ENCODE data around the gene LAG3. TPM values are rescaled to one million over a fixed set of nuclear protein-coding genes. Genes with fewer than 3 reads are reported as not detected.
"Not testable (repeated sequence)": the region's sequence is repeated elsewhere in the genome, so short reads cannot be mapped to it uniquely, and the experiment has no call there.

LAG3 gene
- total and polyA plus RNA-seq, 10 of the 15 experiments (the other 5 are each of a cell fraction or from before 2014, with no cell fraction given) = 0.52 to 4.2 (median 1.0) TPM; not detected in 1

DNA sequence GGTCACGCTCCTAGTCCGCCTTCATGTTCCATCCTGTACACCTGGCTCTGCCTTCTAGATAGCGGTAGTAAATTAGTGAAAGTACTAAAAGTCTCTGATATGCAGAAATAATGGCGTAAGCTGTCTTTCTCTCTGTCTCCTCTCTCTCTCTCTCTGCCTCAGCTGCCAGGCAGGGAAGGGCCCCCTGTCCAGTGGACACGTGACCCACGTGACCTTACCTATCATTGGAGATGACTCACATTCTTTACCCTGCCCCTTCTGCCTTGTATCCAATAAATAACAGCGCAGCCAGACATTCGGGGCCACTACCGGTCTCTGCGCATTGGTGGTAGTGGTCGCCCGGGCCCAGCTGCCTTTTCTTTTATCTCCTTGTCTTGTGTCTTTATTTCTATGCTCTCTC lies 30.2 kb upstream of the LAG3 start:
- intact Hi-C loops (cut with micrococcal nuclease; ENCODE audit: unreplicated experiment); H3K36me3 ChIP-seq (ENCODE audit: control insufficient read depth in 2 of 2, insufficient read depth in 2 of 2, low read length in 1 of 2); CTCF ChIA-PET; RAD21 ChIA-PET (ENCODE audit: unreplicated experiment); H3K9me3 ChIP-seq (replicated peaks; ENCODE audit: control insufficient read depth, insufficient read depth, low read length); H3K9ac ChIP-seq (ENCODE audit: control insufficient read depth, insufficient read depth, low read length); H3K4me2 ChIP-seq (ENCODE audit: control insufficient read depth, insufficient read depth); H3K27me3 ChIP-seq (replicated peaks in 1 of 2; ENCODE audit: control insufficient read depth in 2 of 2, insufficient read depth in 2 of 2, low read length in 1 of 2); DNase-seq (ENCODE audit: low read depth, low spot score); in situ Hi-C loops (cut with MboI); POLR2A ChIA-PET; H4K20me1 ChIP-seq (ENCODE audit: control insufficient read depth, insufficient read depth); H2AFZ ChIP-seq (ENCODE audit: control insufficient read depth, low read depth, low read length); FAIRE-seq; H3K79me2 ChIP-seq (ENCODE audit: control insufficient read depth, insufficient read depth, low read length); H3K27ac ChIP-seq (ENCODE audit: control insufficient read depth, insufficient read depth); BruUV-seq (replicated peaks); H3K4me3 ChIP-seq; ATAC-seq: not testable (repeated sequence)
- 88% methylated on average over 12 of the region's 12 CpGs for WGBS (ENCODE audit: insufficient coverage, insufficient replicate concordance, low lambda C conversion rate, missing lambda C conversion rate)
- SMC1A ChIA-PET (ENCODE audit: uncharacterized antibody, unreplicated experiment) = interaction anchor here (0.6 kb wide), 1 partner anchor 79 kb away, joined by 3 read pairs; no protein-coding TSS in a partner anchor
- peaks cover 13% of the 10 kb centered on the region for H3K4me1 ChIP-seq (ENCODE audit: control insufficient read depth, insufficient read depth, low read length)

DNA sequence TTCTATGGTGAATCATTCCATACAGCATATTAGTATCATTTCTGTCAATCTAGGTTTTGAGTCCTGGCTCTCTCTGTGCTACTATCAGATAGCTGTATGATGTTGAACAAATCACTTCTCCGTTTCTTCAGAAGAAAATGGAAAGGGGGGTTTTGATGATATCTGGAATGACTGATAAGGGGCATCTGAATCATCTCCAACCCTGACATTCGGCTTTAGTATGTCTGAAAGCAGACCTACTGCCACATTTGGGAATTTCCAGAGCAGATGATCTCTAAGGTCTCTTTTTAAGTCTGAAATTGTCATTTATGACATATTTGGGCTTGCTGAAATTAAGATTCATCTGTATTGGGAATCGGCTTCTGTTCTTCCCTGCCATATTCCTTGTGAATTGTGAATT lies 29.5 kb upstream of the LAG3 start:
- whole genome bisulfite sequencing (ENCODE audit: insufficient coverage, insufficient replicate concordance, low lambda C conversion rate, missing lambda C conversion rate) = 7% methylated on average over 3 of the region's 3 CpGs
- no peak for DNase-seq (ENCODE audit: low read depth, low spot score)
- in situ Hi-C loops (cut with MboI) = no loop called here
- TF ChIP-seq PAX8 (IDR thresholded peaks at IDR 0.05) = no peak
- no peak for TF ChIP-seq KAT2A (conservative IDR thresholded peaks at IDR 0.05; ENCODE audit: control insufficient read depth, low read depth, low read length)
- no peak for TF ChIP-seq NR2F1 (conservative IDR thresholded peaks at IDR 0.05)
- TF ChIP-seq, protein P1, sequence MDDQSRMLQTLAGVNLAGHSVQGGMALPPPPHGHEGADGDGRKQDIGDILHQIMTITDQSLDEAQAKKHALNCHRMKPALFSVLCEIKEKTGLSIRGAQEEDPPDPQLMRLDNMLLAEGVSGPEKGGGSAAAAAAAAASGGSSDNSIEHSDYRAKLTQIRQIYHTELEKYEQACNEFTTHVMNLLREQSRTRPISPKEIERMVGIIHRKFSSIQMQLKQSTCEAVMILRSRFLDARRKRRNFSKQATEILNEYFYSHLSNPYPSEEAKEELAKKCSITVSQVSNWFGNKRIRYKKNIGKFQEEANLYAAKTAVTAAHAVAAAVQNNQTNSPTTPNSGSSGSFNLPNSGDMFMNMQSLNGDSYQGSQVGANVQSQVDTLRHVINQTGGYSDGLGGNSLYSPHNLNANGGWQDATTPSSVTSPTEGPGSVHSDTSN (IDR thresholded peaks at IDR 0.05; ENCODE audit: insufficient replicate concordance, low read depth, low read length) = no peak
- TF ChIP-seq, protein P2, sequence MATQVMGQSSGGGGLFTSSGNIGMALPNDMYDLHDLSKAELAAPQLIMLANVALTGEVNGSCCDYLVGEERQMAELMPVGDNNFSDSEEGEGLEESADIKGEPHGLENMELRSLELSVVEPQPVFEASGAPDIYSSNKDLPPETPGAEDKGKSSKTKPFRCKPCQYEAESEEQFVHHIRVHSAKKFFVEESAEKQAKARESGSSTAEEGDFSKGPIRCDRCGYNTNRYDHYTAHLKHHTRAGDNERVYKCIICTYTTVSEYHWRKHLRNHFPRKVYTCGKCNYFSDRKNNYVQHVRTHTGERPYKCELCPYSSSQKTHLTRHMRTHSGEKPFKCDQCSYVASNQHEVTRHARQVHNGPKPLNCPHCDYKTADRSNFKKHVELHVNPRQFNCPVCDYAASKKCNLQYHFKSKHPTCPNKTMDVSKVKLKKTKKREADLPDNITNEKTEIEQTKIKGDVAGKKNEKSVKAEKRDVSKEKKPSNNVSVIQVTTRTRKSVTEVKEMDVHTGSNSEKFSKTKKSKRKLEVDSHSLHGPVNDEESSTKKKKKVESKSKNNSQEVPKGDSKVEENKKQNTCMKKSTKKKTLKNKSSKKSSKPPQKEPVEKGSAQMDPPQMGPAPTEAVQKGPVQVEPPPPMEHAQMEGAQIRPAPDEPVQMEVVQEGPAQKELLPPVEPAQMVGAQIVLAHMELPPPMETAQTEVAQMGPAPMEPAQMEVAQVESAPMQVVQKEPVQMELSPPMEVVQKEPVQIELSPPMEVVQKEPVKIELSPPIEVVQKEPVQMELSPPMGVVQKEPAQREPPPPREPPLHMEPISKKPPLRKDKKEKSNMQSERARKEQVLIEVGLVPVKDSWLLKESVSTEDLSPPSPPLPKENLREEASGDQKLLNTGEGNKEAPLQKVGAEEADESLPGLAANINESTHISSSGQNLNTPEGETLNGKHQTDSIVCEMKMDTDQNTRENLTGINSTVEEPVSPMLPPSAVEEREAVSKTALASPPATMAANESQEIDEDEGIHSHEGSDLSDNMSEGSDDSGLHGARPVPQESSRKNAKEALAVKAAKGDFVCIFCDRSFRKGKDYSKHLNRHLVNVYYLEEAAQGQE (IDR thresholded peaks at IDR 0.05; ENCODE audit: low read depth, low read length) = no peak
- TF ChIP-seq, protein P3, sequence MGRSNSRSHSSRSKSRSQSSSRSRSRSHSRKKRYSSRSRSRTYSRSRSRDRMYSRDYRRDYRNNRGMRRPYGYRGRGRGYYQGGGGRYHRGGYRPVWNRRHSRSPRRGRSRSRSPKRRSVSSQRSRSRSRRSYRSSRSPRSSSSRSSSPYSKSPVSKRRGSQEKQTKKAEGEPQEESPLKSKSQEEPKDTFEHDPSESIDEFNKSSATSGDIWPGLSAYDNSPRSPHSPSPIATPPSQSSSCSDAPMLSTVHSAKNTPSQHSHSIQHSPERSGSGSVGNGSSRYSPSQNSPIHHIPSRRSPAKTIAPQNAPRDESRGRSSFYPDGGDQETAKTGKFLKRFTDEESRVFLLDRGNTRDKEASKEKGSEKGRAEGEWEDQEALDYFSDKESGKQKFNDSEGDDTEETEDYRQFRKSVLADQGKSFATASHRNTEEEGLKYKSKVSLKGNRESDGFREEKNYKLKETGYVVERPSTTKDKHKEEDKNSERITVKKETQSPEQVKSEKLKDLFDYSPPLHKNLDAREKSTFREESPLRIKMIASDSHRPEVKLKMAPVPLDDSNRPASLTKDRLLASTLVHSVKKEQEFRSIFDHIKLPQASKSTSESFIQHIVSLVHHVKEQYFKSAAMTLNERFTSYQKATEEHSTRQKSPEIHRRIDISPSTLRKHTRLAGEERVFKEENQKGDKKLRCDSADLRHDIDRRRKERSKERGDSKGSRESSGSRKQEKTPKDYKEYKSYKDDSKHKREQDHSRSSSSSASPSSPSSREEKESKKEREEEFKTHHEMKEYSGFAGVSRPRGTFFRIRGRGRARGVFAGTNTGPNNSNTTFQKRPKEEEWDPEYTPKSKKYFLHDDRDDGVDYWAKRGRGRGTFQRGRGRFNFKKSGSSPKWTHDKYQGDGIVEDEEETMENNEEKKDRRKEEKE (IDR thresholded peaks at IDR 0.05) = no peak
- no peak for TF ChIP-seq ZNF622 (IDR thresholded peaks at IDR 0.05)
- no peak for TF ChIP-seq FOXM1 (IDR thresholded peaks at IDR 0.05; ENCODE audit: low read depth, low read length)

More for the DNA sequence above, 29.5 kb upstream of the LAG3 start:
- peaks cover 13% of the 10 kb centered on the region for H3K4me1 ChIP-seq (ENCODE audit: control insufficient read depth, insufficient read depth, low read length)
- BruUV-seq (replicated peaks) = no TSS peak
- peak; percentile 18; the same call in 1 of the 3 replicates for ATAC-seq
- intact Hi-C loops (cut with micrococcal nuclease; ENCODE audit: unreplicated experiment) = no loop called here
- no peak overlapping the region for H3K27ac ChIP-seq (ENCODE audit: control insufficient read depth, insufficient read depth)
- no peaks in the 10 kb centered on the region for H3K79me2 ChIP-seq (ENCODE audit: control insufficient read depth, insufficient read depth, low read length)
- POLR2A ChIA-PET = interaction anchor here (0.6 kb wide), 1 partner anchor 319 kb away, joined by 3 read pairs; no protein-coding TSS in a partner anchor
- SMC1A ChIA-PET (ENCODE audit: uncharacterized antibody, unreplicated experiment) = interaction anchor here (0.6 kb wide), 1 partner anchor 79 kb away, joined by 3 read pairs; no protein-coding TSS in a partner anchor
- no peak overlapping the region for H2AFZ ChIP-seq (ENCODE audit: control insufficient read depth, low read depth, low read length)
- RAD21 ChIA-PET (ENCODE audit: unreplicated experiment) = no interaction called here
- H3K4me3 ChIP-seq = no peak overlapping the region
- H3K9ac ChIP-seq (ENCODE audit: control insufficient read depth, insufficient read depth, low read length) = no peak overlapping the region
- H3K9me3 ChIP-seq (replicated peaks; ENCODE audit: control insufficient read depth, insufficient read depth, low read length) = peaks cover 5% of the 10 kb centered on the region
- peak; percentile 7 for FAIRE-seq
- H4K20me1 ChIP-seq (ENCODE audit: control insufficient read depth, insufficient read depth) = no peaks in the 10 kb centered on the region
- CTCF ChIA-PET = no interaction called here
- no peak overlapping the region for H3K4me2 ChIP-seq (ENCODE audit: control insufficient read depth, insufficient read depth)
- no peaks in the 10 kb centered on the region; a peak in 3 of 4 replicates for H3K36me3 ChIP-seq (ENCODE audit: control insufficient read depth in 2 of 2, insufficient read depth in 2 of 2, low read length in 1 of 2)
- no peaks in the 10 kb centered on the region for H3K27me3 ChIP-seq (replicated peaks in 1 of 2; ENCODE audit: control insufficient read depth in 2 of 2, insufficient read depth in 2 of 2, low read length in 1 of 2)

Data from GM12878 (cell line).